HepG2 (cell line): ENCODE results near the gene FREM3. TPM values are rescaled to one million over a fixed set of nuclear protein-coding genes. Genes with fewer than 3 reads are reported as not detected.

ENCODE experiments used
- BRD4 ChIP-seq: sonication (generic); formaldehyde crosslinking; IDR thresholded peaks from 2 replicates; pipeline ENCODE4 v1.4.0; 2020; ENCODE audit warnings: missing genetic modification reagents
- CCDC6 ChIP-seq: sonication (generic); formaldehyde crosslinking; IDR thresholded peaks from 2 replicates; pipeline ENCODE4 v1.8.1; 2022; ENCODE audit warnings: mild to moderate bottlenecking, missing genetic modification reagents, moderate library complexity
- DR1 ChIP-seq: sonication (generic); formaldehyde crosslinking; IDR thresholded peaks from 2 replicates; pipeline ENCODE4 v1.8.0; 2021; ENCODE audit warnings: mild to moderate bottlenecking, missing genetic modification reagents, inconsistent platforms
- ETV6 ChIP-seq: sonication (generic); formaldehyde crosslinking; conservative IDR thresholded peaks from 2 replicates; pipeline ENCODE4 v1.4.0; 2020; ENCODE audit warnings: missing genetic modification reagents
- GATAD1 ChIP-seq: IDR thresholded peaks from 2 replicates; pipeline ENCODE4 v1.6.1; 2016; ENCODE audit warnings: missing genetic modification reagents, missing compliant biosample characterization
- GRHL1 ChIP-seq: sonication (generic); formaldehyde crosslinking; conservative IDR thresholded peaks from 2 replicates; pipeline ENCODE4 v1.8.0; 2022; ENCODE audit warnings: missing genetic modification reagents
- KLF15 ChIP-seq: sonication (generic); formaldehyde crosslinking; IDR thresholded peaks from 2 replicates; pipeline ENCODE4 v1.8.1; 2023; ENCODE audit warnings: borderline replicate concordance, mild to moderate bottlenecking, inconsistent platforms, missing genetic modification reagents, mixed read lengths
- MLLT10 ChIP-seq: sonication (generic); formaldehyde crosslinking; IDR thresholded peaks from 2 replicates; pipeline ENCODE4 v1.4.0; 2020; ENCODE audit warnings: missing genetic modification reagents
- MYC ChIP-seq: sonication (generic); formaldehyde crosslinking; IDR thresholded peaks from 2 replicates; pipeline ENCODE4 v1.9.0; 2021; ENCODE audit warnings: missing genetic modification reagents, borderline replicate concordance
- NAIF1 ChIP-seq: sonication (generic); formaldehyde crosslinking; IDR thresholded peaks from 2 replicates; pipeline ENCODE4 v1.5.0; 2020; ENCODE audit warnings: mild to moderate bottlenecking, missing genetic modification reagents, borderline replicate concordance
- NPAS2 ChIP-seq: sonication (generic); formaldehyde crosslinking; IDR thresholded peaks from 2 replicates; pipeline ENCODE4 v1.8.0; 2022; ENCODE audit warnings: mild to moderate bottlenecking, missing genetic modification reagents, borderline replicate concordance
- RFXANK ChIP-seq: IDR thresholded peaks from 2 replicates; pipeline ENCODE4 v1.6.1; 2016
- RFXAP ChIP-seq: sonication (generic); formaldehyde crosslinking; IDR thresholded peaks from 2 replicates; pipeline ENCODE4 v1.4.0; 2020; ENCODE audit warnings: missing genetic modification reagents, borderline replicate concordance
- SIN3A ChIP-seq: IDR thresholded peaks from 2 replicates; pipeline ENCODE4 v1.6.1; 2011; ENCODE audit warnings: low read depth, mild to moderate bottlenecking, control low read depth, low read length, borderline replicate concordance
- ZNF260 ChIP-seq: sonication (generic); formaldehyde crosslinking; IDR thresholded peaks from 2 replicates; pipeline ENCODE4 v1.4.0; 2020; ENCODE audit warnings: missing genetic modification reagents, low read depth, mild to moderate bottlenecking, borderline replicate concordance
- ZNF274 ChIP-seq: sonication (generic); formaldehyde crosslinking; IDR thresholded peaks from 2 replicates; pipeline ENCODE4 v1.5.1; 2020; ENCODE audit warnings: mild to moderate bottlenecking, missing genetic modification reagents
- ZNF530 ChIP-seq: sonication (generic); formaldehyde crosslinking; IDR thresholded peaks from 2 replicates; pipeline ENCODE4 v1.5.0; 2020; ENCODE audit warnings: low read depth, mild to moderate bottlenecking, missing genetic modification reagents
- ZNF547 ChIP-seq: sonication (generic); formaldehyde crosslinking; IDR thresholded peaks from 2 replicates; pipeline ENCODE4 v1.5.1; 2020; ENCODE audit warnings: mild to moderate bottlenecking, missing genetic modification reagents
- ZNF605 ChIP-seq: sonication (generic); formaldehyde crosslinking; IDR thresholded peaks from 2 replicates; pipeline ENCODE4 v1.8.0; 2022; ENCODE audit warnings: mild to moderate bottlenecking, missing genetic modification reagents
- ZNF709 ChIP-seq: sonication (generic); formaldehyde crosslinking; IDR thresholded peaks from 2 replicates; pipeline ENCODE4 v1.5.0; 2020; ENCODE audit warnings: mild to moderate bottlenecking, missing genetic modification reagents
- ZNF747 ChIP-seq: sonication (generic); formaldehyde crosslinking; IDR thresholded peaks from 2 replicates; pipeline ENCODE4 v1.8.1; 2023; ENCODE audit warnings: missing genetic modification reagents, mild to moderate bottlenecking, borderline replicate concordance
- ZNF772 ChIP-seq: sonication (generic); formaldehyde crosslinking; IDR thresholded peaks from 2 replicates; pipeline ENCODE4 v1.5.0; 2020; ENCODE audit warnings: mild to moderate bottlenecking, missing genetic modification reagents
- ZNF788 ChIP-seq: sonication (generic); formaldehyde crosslinking; IDR thresholded peaks from 2 replicates; pipeline ENCODE4 v1.5.0; 2020; ENCODE audit warnings: mild to moderate bottlenecking, missing genetic modification reagents, borderline replicate concordance
- polyA plus RNA-seq, 8 experiments: library from polyadenylated mRNA; depleted of rRNA in 3 of 8; stranded (reverse) in 7 of 8; unstranded in 1 of 8; fragments of >200 nt; fragmentation: Illumina TruSeq in 4 of 8; extraction: Trizol in 4 of 8; gene quantifications; 2 replicates each; pipeline versions ENCODE4 v1.2.1 to v1.2.3, GENCODE V29; 2011 to 2016; ENCODE audit warnings: low read depth in 4 of 8, missing spikeins in 1 of 8, mixed read lengths in 1 of 8; ENCODE audit not compliant: insufficient read depth in 1 of 8
- total RNA-seq, 5 experiments: library from RNA; depleted of rRNA; stranded (reverse); fragments of >200 nt; fragmentation: Illumina TruSeq; extraction: Trizol; gene quantifications; 2 replicates each; pipeline ENCODE4 v1.2.3, GENCODE V29; 2016; ENCODE audit warnings: low read depth in 1 of 5
- TF ChIP-seq, protein P1 (sequence below): sonication (generic); formaldehyde crosslinking; IDR thresholded peaks from 2 replicates; pipeline ENCODE4 v1.8.0; 2022; ENCODE audit warnings: missing genetic modification reagents, mild to moderate bottlenecking, borderline replicate concordance
- TF ChIP-seq, protein P2 (sequence below): sonication (generic); formaldehyde crosslinking; IDR thresholded peaks from 2 replicates; pipeline ENCODE4 v1.4.0; 2020; ENCODE audit warnings: missing genetic modification reagents
- TF ChIP-seq, protein P3 (sequence below): conservative IDR thresholded peaks from 2 replicates; pipeline ENCODE4 v1.6.1; 2018; ENCODE audit warnings: missing genetic modification reagents

The FREM3 gene
- total and polyA plus RNA-seq, 2 of the 13 experiments (the other 11 are each of a cell fraction or from before 2014, with no cell fraction given): not detected

DNA sequence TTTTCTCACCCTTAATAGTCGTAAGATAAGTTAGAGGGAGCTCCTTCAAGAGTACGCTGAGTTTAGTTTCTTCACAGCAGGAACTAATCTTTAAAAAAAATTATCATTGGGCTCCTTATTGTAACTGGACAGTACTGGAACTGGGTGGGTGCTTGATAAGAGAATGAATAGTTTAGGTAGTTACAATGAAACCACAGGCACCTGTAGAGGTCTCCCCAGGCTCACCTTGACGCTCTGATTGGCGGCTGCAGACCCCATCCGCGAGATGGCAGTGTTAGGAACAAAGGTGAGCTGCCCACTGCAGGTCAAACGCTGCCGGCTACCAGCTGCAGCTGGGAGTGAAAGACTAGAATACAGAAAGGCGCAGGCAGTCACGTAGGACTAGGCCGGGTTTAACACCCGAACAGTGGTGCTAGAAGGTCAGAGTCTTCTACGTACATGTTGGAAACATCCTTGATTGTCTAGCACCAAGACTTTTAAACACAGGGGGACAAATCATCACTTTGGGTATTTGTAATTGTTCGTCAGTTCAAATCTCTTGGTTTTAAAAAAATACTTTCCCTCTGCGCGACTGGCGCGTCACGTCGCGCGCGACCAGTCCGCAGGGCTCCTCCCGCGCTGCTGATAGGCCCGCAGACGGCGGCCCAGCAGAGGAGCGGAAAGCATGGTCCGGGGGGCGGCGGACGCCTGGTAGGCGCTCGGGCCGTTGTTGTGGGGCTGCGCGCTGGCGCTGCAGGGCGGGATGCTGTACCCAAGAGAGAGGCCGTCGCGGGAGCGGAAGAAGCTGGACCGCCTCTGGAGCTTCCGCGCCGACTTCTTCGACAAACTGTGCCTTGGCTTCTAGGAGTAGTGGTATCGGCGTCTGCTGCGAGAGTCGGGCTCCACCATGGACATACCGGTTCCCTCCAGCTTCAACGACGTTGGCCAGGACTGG lies 141.4 kb downstream of the FREM3 start (continued):
- TF ChIP-seq, protein P1, sequence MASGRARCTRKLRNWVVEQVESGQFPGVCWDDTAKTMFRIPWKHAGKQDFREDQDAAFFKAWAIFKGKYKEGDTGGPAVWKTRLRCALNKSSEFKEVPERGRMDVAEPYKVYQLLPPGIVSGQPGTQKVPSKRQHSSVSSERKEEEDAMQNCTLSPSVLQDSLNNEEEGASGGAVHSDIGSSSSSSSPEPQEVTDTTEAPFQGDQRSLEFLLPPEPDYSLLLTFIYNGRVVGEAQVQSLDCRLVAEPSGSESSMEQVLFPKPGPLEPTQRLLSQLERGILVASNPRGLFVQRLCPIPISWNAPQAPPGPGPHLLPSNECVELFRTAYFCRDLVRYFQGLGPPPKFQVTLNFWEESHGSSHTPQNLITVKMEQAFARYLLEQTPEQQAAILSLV (CRISPR knock-in tag): 0 out of 2 replicates have a peak, but pooled peaks have one; percentile 19
- TF ChIP-seq ZNF747 (CRISPR knock-in tag): peak; percentile 65; the same call in 1 of the 2 replicates
- TF ChIP-seq SIN3A: no peak; the same call in 1 of the 2 replicates
- no peak for TF ChIP-seq ZNF530
- TF ChIP-seq RFXAP: no peak
- TF ChIP-seq KLF15: no peak
- TF ChIP-seq MYC (CRISPR knock-in tag): no peak; the same call in 1 of the 2 replicates
- peak; percentile 64; the same call in 1 of the 2 replicates for TF ChIP-seq ZNF772 (CRISPR knock-in tag)
- no peak for TF ChIP-seq NPAS2
- TF ChIP-seq GRHL1: no peak
- TF ChIP-seq ZNF709 (CRISPR knock-in tag): peak; percentile 20; the same call in 1 of the 2 replicates
- TF ChIP-seq ZNF260 (CRISPR knock-in tag): no peak
- no peak for TF ChIP-seq MLLT10 (CRISPR knock-in tag)
- TF ChIP-seq GATAD1 (CRISPR knock-in tag): peak; percentile 70
- no peak for TF ChIP-seq DR1 (CRISPR knock-in tag)
- TF ChIP-seq, protein P2, sequence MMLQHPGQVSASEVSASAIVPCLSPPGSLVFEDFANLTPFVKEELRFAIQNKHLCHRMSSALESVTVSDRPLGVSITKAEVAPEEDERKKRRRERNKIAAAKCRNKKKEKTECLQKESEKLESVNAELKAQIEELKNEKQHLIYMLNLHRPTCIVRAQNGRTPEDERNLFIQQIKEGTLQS (CRISPR knock-in tag): no peak
- TF ChIP-seq ZNF274: peak; percentile 85
- TF ChIP-seq CCDC6: peak; percentile 29; the same call in 1 of the 2 replicates
- TF ChIP-seq BRD4 (CRISPR knock-in tag): 0 out of 2 replicates have a peak, but pooled peaks have one; percentile 43
- peak; percentile 61; the same call in 1 of the 2 replicates for TF ChIP-seq ZNF788 (CRISPR knock-in tag)
- peak; percentile 68; the same call in 1 of the 2 replicates for TF ChIP-seq ZNF547 (CRISPR knock-in tag)
- TF ChIP-seq ZNF605 (CRISPR knock-in tag): 0 out of 2 replicates have a peak, but pooled peaks have one; percentile 41
- no peak for TF ChIP-seq ETV6 (CRISPR knock-in tag)
- TF ChIP-seq NAIF1: peak; percentile 55; the same call in 1 of the 2 replicates
- no peak for TF ChIP-seq RFXANK (CRISPR knock-in tag)
- TF ChIP-seq, protein P3, sequence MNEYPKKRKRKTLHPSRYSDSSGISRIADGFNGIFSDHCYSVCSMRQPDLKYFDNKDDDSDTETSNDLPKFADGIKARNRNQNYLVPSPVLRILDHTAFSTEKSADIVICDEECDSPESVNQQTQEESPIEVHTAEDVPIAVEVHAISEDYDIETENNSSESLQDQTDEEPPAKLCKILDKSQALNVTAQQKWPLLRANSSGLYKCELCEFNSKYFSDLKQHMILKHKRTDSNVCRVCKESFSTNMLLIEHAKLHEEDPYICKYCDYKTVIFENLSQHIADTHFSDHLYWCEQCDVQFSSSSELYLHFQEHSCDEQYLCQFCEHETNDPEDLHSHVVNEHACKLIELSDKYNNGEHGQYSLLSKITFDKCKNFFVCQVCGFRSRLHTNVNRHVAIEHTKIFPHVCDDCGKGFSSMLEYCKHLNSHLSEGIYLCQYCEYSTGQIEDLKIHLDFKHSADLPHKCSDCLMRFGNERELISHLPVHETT (CRISPR knock-in tag): no peak
